ENCODE measurements around the gene MARCHF10.

- no peak for TF ChIP-seq CTCF (IDR thresholded peaks at IDR 0.05; ENCODE audit: low read depth, low read length)
- TF ChIP-seq EZH2phosphoT487 (IDR thresholded peaks at IDR 0.05; ENCODE audit: low read depth), result no peak
Measured at GRCh38 chr17:62690168-62690897, 117.8 kb downstream of the MARCHF10 start.

All from OCI-LY3 (cell line).